Body of pancreas (tissue), 4 donors: ENCODE measurements around the gene TOP1. TPM values are rescaled to one million over a fixed set of nuclear protein-coding genes. Genes with fewer than 3 reads are reported as not detected.

ENCODE experiments used
- ATAC-seq: fragments of 150-250 bp; one replicate; pipeline ENCODE4 v1.9.1; 2016
- DNase-seq, 4 donors: peaks; one replicate each; pipeline ENCODE4 v3.0.0-alpha.2; 2019
- H3K27ac ChIP-seq, 4 donors: fragments of 200-600 bp; sonication (generic); 1 replicate in 3 of 4; 2 replicates in 1 of 4; pipeline versions ENCODE4 v1.5.1 to v1.6.1; 2016 to 2019; ENCODE audit warnings: mild to moderate bottlenecking in 1 of 4, mixed read lengths in 1 of 4, moderate library complexity in 1 of 4
- H3K27me3 ChIP-seq, 2 donors: fragments of 200-600 bp; sonication (generic); one replicate each; pipeline ENCODE4 v1.6.0; 2016; ENCODE audit warnings: mild to moderate bottlenecking in 1 of 2
- H3K36me3 ChIP-seq, 2 donors: fragments of 200-600 bp; sonication (generic); replicated peaks in 1 of 2; 2 replicates each; pipeline ENCODE4 v1.5.1; 2016; ENCODE audit warnings: low read depth in 2 of 2; ENCODE audit not compliant: insufficient read depth in 1 of 2
- H3K4me1 ChIP-seq: fragments of 200-600 bp; sonication (generic); one replicate; pipeline ENCODE4 v1.6.0; 2016
- H3K4me3 ChIP-seq, 2 donors: fragments of 200-600 bp; sonication (generic); 1 replicate in 1 of 2; 2 replicates in 1 of 2; pipeline ENCODE4 v1.5.1; 2016 to 2019
- H3K9me3 ChIP-seq, 3 donors: fragments of 200-600 bp; sonication (generic); 1 replicate in 2 of 3; 2 replicates in 1 of 3; pipeline ENCODE4 v1.5.1; 2016
- CTCF ChIP-seq, 7 experiments: fragments of 450-650 bp in 4 of 7; fragments of 200-600 bp in 3 of 7; sonication (generic) in 3 of 7; IDR thresholded peaks; one replicate each; pipeline ENCODE4 v1.5.1; 2016 to 2019; ENCODE audit warnings: antibody characterized with exemption in 7 of 7
- POLR2A ChIP-seq, 3 donors: fragments of 450-650 bp; IDR thresholded peaks; one replicate each; pipeline ENCODE4 v1.6.1; 2016; ENCODE audit warnings: antibody characterized with exemption in 3 of 3, mild to moderate bottlenecking in 2 of 3
- WGBS, 2 donors: methylation state at CpG; one replicate each; pipeline ENCODE4 v1.1.5; 2017; 5-methylcytosine and 5-hydroxymethylcytosine counted together
- intact Hi-C: fragments of 100-400 bp; cut with DNase I; formaldehyde crosslinking; loops from one replicate; pipeline ENCODE4 v1.15.1; 2023
- total RNA-seq, 2 donors: library from RNA; depleted of rRNA; stranded (reverse); fragments of >200 nt; gene quantifications; one replicate each; pipeline ENCODE4 v1.1.0, GENCODE V29; 2016

Gene TOP1
- total RNA-seq, 2 donors from 2014 or later = 12.2 to 18.5 TPM

DNA sequence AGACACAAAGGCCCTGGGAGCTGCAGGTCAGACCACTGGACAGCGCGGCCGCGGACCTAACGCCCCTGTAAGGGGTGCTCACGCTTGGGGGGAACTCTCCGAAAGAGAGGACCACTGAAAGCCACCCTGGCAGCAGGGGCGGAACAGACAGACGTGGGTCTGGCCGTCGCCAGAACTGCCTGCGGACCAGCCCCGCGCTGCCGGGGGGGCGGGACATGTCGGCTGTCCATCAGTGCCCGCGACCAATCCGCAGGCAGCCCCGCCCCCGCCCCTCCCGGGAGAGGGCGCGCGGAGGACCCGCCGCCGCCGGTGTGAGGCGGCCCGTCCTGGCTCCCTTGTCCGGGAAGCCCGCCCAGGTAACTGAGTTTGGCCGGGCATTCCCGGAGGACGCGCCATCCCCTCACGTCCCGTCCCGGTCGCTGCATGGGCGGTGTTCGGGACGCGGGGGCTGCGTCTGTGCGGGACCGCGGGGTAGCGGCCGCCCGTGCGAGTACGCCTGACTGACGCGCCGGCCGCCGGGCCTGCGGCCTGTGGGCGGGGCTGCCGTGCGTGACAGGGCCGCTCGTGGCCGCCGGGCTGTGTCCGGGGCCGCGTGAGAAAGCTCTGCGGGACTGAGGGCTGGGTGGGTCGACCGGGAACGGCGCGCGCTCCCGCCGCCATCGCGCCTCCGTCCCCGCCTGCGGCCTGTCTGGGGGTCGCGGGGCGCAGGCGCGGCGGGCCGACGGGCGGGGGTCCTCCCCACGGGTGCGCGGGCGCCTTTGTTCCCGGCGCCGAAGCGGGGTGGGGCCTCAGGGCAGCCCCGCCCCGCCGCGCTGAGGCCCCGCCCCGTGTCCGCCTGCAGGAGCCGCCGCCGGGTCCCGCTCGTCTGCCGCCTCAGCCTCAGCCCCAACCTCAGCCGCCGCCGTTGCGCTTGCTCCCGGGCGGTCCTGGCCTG lies 108.3 kb downstream of the TOP1 start, which contains the start of gene PLCG1:
PLCG1 (plus strand) TSS at position 864 of the 934 bp plus-strand sequence. CDS start 99 bp downstream, outside the sequence.
- no peaks in the 10 kb centered on the region for H3K9me3 ChIP-seq
- intact Hi-C loops = no loop called here
- no peaks in the 10 kb centered on the region for H3K27me3 ChIP-seq
- ATAC-seq (peak; percentile 84), DNase-seq (peak; percentile 89 to 93 (median 89))
- H3K27ac ChIP-seq = peak within 1 kb of the TSS; percentile 84 to 92 (median 91)
- peak within 1 kb of the TSS; percentile 66 to 70 for H3K4me3 ChIP-seq
- no peaks in the 10 kb centered on the region for H3K36me3 ChIP-seq
- WGBS, 2 donors = 0% methylated on average over 100 of the region's 121 CpGs; no CpG with 5 or more reads in 1 of the 2 donors
- TF ChIP-seq POLR2A (IDR thresholded peaks at IDR 0.05) = peak; percentile 42 to 74 (median 63)
- TF ChIP-seq CTCF (IDR thresholded peaks at IDR 0.05) = peak in 1 of 7 experiments; percentile 15
- H3K4me1 ChIP-seq = peaks cover 36% of the 10 kb centered on the region

DNA sequence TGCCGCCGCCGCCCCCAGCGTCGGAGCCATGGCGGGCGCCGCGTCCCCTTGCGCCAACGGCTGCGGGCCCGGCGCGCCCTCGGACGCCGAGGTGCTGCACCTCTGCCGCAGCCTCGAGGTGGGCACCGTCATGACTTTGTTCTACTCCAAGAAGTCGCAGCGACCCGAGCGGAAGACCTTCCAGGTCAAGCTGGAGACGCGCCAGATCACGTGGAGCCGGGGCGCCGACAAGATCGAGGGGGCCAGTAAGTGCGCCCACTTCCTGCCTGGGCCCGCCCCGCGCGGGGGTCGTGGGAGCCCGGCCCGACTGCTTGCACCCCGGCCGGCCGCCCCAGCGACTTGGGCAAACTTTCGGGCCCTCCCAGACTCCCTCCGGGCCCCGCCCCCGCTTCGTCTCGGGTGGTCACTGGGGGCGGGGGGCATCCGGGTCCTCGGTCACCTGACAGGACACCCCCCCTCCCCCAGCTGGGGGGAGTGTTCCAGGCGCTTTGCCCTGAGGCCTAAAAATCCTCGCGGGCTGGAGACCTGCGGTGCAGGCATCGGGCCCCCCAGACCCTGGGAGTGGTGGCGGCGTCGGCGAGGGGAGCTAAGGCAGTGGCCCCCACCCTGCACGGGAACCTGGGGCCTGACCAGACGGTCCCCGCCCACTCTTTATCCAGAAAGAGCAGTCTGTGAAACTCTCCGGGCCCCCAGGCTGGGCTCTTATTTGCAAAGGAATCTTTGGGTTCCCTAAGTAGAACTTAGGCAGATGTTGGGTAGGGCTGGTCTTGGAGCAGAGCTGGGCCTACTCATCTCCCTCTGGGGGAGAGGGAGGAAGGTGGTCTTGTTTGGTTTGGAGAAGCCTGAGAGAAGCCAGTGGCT lies 109.2 kb downstream of the TOP1 start:
- TF ChIP-seq POLR2A (IDR thresholded peaks at IDR 0.05) (peak in 1 of 3 donors; percentile 30), CTCF (IDR thresholded peaks at IDR 0.05) (no peak)
- Histone ChIP-seq H3K9me3 (no peaks in the 10 kb centered on the region), H3K4me1 (peaks cover 44% of the 10 kb centered on the region), H3K4me3 (peak overlapping the region; percentile 66), H3K27me3 (no peaks in the 10 kb centered on the region), H3K27ac (peak overlapping the region; percentile 47 to 92 (median 91)), H3K36me3 (no peaks in the 10 kb centered on the region)
- intact Hi-C loops = no loop called here
- 0 to 1% methylated on average over 1 to 47 of the region's 66 CpGs for WGBS, 2 donors
- peak; percentile 64 to 69 (median 66) for DNase-seq
- ATAC-seq = peak; percentile 10

DNA sequence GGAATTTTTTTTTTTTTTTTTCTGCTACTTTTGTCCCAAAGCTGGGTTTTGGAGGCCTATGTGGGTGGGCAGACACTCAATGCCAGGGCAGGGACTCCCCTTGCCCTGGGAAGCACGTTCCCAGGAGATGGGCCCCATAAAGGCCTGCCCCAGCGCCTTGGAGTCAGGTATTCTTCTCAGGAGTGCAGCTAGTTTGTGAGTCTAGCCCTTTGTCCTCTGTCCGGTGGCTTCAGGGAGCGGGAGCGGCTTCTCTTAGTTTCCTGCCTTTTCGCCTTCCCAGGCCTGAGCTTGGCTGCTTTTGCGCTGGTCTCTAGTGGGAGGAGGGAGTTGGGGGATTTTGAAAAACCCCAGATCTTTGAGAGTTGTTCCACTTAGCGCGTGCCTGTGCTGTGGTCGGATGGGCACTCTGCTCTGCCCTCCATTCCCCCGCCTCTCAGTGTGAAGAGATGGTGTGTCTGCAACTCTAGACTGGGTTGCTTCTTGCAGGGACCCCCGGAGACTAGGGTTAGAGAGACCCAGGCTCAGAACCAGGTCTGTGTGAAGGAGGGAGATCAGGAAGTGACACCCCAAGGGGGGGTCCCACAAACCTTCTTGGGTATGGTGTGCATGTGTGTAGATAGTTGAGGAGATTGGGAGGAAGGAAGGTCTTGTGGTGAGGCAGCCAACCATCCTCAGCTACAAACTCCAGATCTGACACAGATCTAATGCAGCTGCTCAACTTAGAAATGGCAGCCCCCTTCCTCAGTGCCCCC lies 110.0 kb downstream of the TOP1 start:
- Histone ChIP-seq H3K4me1 (peaks cover 44% of the 10 kb centered on the region), H3K9me3 (no peaks in the 10 kb centered on the region), H3K27ac (peak overlapping the region in 3 of 4 donors; percentile 91 to 92 (median 91)), H3K4me3 (no peak overlapping the region), H3K36me3 (no peaks in the 10 kb centered on the region), H3K27me3 (no peaks in the 10 kb centered on the region)
- DNase-seq (peak in 1 of 4 donors; percentile 16), ATAC-seq (no peak)
- TF ChIP-seq POLR2A (IDR thresholded peaks at IDR 0.05) (no peak), CTCF (IDR thresholded peaks at IDR 0.05) (no peak)
- intact Hi-C loops = no loop called here
- WGBS, 2 donors = 51 to 59% methylated on average over 12 of the region's 12 CpGs

DNA sequence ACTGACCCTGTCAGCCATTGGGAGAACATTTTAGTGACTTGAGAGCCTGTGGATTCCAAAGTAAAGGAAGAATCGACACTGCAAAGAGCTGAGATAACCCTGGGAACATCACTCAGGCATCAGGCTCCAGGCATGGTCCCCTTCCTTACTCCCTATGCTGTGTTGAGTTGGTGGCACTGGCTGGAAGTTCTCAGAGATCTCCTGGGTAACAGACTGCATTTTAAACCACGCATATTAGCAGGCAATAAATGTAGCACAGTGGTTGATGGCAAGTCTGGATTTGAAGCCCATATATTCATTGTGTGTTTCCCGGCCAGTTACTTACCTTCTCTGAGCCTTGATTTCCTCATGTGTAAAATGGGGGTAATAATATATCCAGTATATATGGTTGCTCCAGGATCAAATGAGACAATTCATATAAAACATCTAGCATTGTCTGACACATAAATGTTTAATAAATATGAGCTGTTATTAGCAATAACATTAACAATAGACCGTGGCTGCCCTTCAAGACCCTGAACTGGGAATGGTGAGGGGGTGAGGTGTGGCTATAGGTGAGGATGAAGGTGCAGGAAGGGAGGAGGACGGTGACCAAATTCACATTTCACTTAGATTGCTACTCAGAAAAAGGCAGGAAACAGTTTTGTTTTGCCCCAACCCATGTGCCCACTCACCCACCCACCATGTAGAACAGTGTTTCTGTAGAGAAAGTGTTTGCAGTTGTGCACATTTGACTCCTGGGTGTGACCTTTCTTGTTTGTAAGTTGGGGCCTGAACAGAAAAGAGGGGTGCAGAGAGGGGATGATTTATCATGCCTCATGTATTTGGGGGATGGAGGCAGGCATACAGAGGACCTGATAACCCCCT lies 110.8 kb downstream of the TOP1 start:
- peak overlapping the region in 1 of 4 donors; percentile 92 for H3K27ac ChIP-seq
- no peak for DNase-seq

More for the DNA sequence above, 110.8 kb downstream of the TOP1 start:
- 60 to 67% methylated on average over 5 of the region's 5 CpGs for WGBS, 2 donors
- Histone ChIP-seq H3K4me1 (peaks cover 44% of the 10 kb centered on the region), H3K4me3 (no peak overlapping the region), H3K36me3 (no peaks in the 10 kb centered on the region), H3K9me3 (no peaks in the 10 kb centered on the region), H3K27me3 (no peaks in the 10 kb centered on the region)
- no peak for ATAC-seq
- TF ChIP-seq POLR2A (IDR thresholded peaks at IDR 0.05) (no peak), CTCF (IDR thresholded peaks at IDR 0.05) (no peak)
- intact Hi-C loops = no loop called here
